DOHH2 (cell line): ENCODE data around the gene SLIT1.

Experiments
- H3F3A ChIP-seq: fragments of 200-600 bp; sonication (generic), shearing (Covaris generic); 2 replicates; pipeline ENCODE4 v1.6.0; 2016; ENCODE audit warnings: antibody characterized with exemption, mild to moderate bottlenecking; ENCODE audit not compliant: control insufficient read depth, insufficient read depth
- H3K27ac ChIP-seq: fragments of 200-600 bp; sonication (generic); 2 replicates; pipeline ENCODE4 v1.5.1; 2014; ENCODE audit warnings: low read depth, mild to moderate bottlenecking, low read length, moderate library complexity
- H3K27me3 ChIP-seq: fragments of 200-600 bp; sonication (generic); 2 replicates; pipeline ENCODE4 v1.6.1; 2014; ENCODE audit warnings: mild to moderate bottlenecking, low read length, mixed read lengths; ENCODE audit not compliant: control insufficient read depth
- H3K36me3 ChIP-seq: fragments of 200-600 bp; sonication (generic); 2 replicates; pipeline ENCODE4 v1.6.1; 2014; ENCODE audit warnings: mild to moderate bottlenecking, low read length, moderate library complexity, mixed read lengths; ENCODE audit not compliant: control insufficient read depth
- H3K4me1 ChIP-seq: fragments of 200-600 bp; sonication (generic); 2 replicates; pipeline ENCODE4 v1.6.1; 2014; ENCODE audit warnings: mild to moderate bottlenecking, low read length, mixed read lengths; ENCODE audit not compliant: control insufficient read depth
- H3K4me2 ChIP-seq: fragments of 200-600 bp; sonication (generic); 2 replicates; pipeline ENCODE4 v1.6.0; 2014; ENCODE audit warnings: mild to moderate bottlenecking, low read length, moderate library complexity
- H3K4me3 ChIP-seq: fragments of 200-600 bp; sonication (generic); 2 replicates; pipeline ENCODE4 v1.5.1; 2014; ENCODE audit warnings: mild to moderate bottlenecking, low read length, mixed read lengths
- H3K79me2 ChIP-seq: fragments of 200-600 bp; sonication (generic); 2 replicates; pipeline ENCODE4 v1.6.1; 2014; ENCODE audit warnings: mild to moderate bottlenecking, low read length, mixed read lengths; ENCODE audit not compliant: control insufficient read depth
- H3K9me2 ChIP-seq: fragments of 200-600 bp; sonication (generic); replicated peaks from 2 replicates; pipeline ENCODE4 v1.6.1; 2014; ENCODE audit warnings: mild to moderate bottlenecking, low read length, mixed read lengths; ENCODE audit not compliant: control insufficient read depth
- H3K9me3 ChIP-seq: fragments of 200-600 bp; sonication (generic); 2 replicates; pipeline ENCODE4 v1.6.1; 2014; ENCODE audit warnings: antibody characterized with exemption, low read length, mixed read lengths; ENCODE audit not compliant: control insufficient read depth, insufficient read depth
- H4K20me1 ChIP-seq: fragments of 200-600 bp; sonication (generic); 2 replicates; pipeline ENCODE4 v1.6.0; 2014; ENCODE audit warnings: low read depth, mild to moderate bottlenecking, antibody characterized with exemption, low read length, moderate library complexity; ENCODE audit not compliant: control insufficient read depth, insufficient read depth
- CTCF ChIP-seq: fragments of 200-600 bp; sonication (generic); IDR thresholded peaks from one replicate; pipeline ENCODE4 v1.5.1; 2014; ENCODE audit warnings: antibody characterized with exemption, mild to moderate bottlenecking, low read depth, low read length; ENCODE audit not compliant: poor library complexity, severe bottlenecking
- EZH2phosphoT487 ChIP-seq: fragments of 200-600 bp; sonication (generic); IDR thresholded peaks from 2 replicates; pipeline ENCODE4 v1.6.1; 2017; ENCODE audit warnings: borderline replicate concordance, mild to moderate bottlenecking, antibody characterized with exemption, low read length, moderate library complexity, mixed read lengths

SLIT1 gene

DNA sequence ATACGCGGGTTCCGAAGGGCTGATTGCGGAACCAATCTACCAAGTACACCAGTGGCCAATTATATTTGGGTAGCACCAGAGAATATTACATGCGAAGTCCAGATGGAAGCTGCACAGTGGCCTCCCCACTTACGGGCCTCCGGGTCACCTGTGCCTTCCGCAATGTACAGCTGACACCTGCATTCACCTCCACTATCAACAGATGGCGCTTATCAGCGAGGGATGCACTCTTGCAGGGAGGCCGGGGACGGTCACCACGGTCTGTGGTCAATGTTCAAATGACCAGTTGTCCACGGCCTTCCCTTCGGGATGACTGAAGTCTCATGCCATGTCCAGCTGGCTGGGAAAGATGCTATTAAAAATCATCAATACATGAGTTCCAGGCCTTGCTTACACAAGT is 47.6 kb downstream of the SLIT1 start:
- Histone ChIP-seq H4K20me1 (no peaks in the 10 kb centered on the region), H3K9me2 (no peaks in the 10 kb centered on the region), H3K4me2 (no peak overlapping the region), H3K79me2 (no peaks in the 10 kb centered on the region), H3K36me3 (no peaks in the 10 kb centered on the region), H3K4me3 (no peak overlapping the region), H3K27ac (no peak overlapping the region), H3F3A (no peaks in the 10 kb centered on the region), H3K9me3 (no peaks in the 10 kb centered on the region), H3K4me1 (no peaks in the 10 kb centered on the region), H3K27me3 (peaks cover 60% of the 10 kb centered on the region)
- TF ChIP-seq CTCF (peak; percentile 62), EZH2phosphoT487 (no peak)

DNA sequence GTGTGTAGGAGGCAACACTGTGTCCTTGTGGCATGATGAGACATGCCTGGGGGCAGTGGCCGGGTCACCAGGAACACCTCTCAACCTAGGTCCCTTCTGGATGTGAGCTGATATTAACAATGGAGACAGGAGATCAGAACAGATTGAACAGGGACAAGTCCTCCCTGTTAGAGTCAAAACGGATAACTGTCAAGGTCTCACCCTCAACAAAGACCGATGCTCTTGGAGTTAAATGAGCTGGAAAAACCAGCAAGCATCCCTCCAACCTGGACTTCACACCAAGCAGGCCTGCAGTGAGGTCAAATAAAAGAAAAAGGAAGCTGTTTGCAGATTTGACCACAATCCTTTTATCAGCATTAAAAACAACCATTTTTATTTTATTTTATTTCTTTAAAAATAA is 49.0 kb downstream of the SLIT1 start:
- peaks cover 47% of the 10 kb centered on the region for H3K27me3 ChIP-seq
- no peak overlapping the region for H3K4me2 ChIP-seq
- TF ChIP-seq CTCF (no peak), EZH2phosphoT487 (no peak)
- H3F3A ChIP-seq, result no peaks in the 10 kb centered on the region
- H3K27ac ChIP-seq, result no peak overlapping the region
- no peaks in the 10 kb centered on the region for H3K9me2 ChIP-seq
- no peaks in the 10 kb centered on the region for H3K9me3 ChIP-seq
- H3K4me3 ChIP-seq, result no peak overlapping the region
- H3K4me1 ChIP-seq, result no peaks in the 10 kb centered on the region
- H3K36me3 ChIP-seq, result no peaks in the 10 kb centered on the region
- H4K20me1 ChIP-seq, result no peaks in the 10 kb centered on the region
- H3K79me2 ChIP-seq, result no peaks in the 10 kb centered on the region

GRCh38 chr10:97135464-97135863 is 50.3 kb downstream of the SLIT1 start:
- H4K20me1 ChIP-seq, result no peaks in the 10 kb centered on the region
- no peaks in the 10 kb centered on the region for H3K79me2 ChIP-seq
- no peaks in the 10 kb centered on the region for H3K4me1 ChIP-seq
- H3K4me3 ChIP-seq, result no peak overlapping the region
- H3K27ac ChIP-seq, result no peak overlapping the region
- no peaks in the 10 kb centered on the region for H3K36me3 ChIP-seq
- no peaks in the 10 kb centered on the region for H3F3A ChIP-seq
- H3K4me2 ChIP-seq, result no peak overlapping the region
- peaks cover 35% of the 10 kb centered on the region for H3K27me3 ChIP-seq
- no peaks in the 10 kb centered on the region for H3K9me3 ChIP-seq
- TF ChIP-seq CTCF (no peak), EZH2phosphoT487 (no peak)
- H3K9me2 ChIP-seq, result no peaks in the 10 kb centered on the region

DNA sequence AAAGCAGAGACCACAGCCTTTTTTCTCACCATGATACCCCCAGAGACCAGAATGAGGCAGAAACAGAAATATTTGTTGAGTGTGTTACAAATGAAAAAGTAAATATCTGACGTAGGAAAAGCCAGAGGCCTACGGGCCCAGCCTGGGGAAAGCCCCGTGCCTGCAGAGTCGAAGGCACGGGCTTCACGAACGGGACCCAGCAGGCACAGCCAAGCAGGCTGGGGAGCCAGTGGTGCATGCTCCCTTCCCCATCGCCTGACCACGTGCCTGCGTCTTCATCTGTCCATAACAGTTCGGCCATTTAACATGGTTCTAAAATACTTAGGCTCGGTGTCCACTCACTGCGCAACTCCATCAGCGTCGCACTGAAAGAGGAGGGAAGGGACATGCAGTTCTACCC is 50.8 kb downstream of the SLIT1 start:
- Histone ChIP-seq H3K27me3 (peaks cover 32% of the 10 kb centered on the region), H3F3A (no peaks in the 10 kb centered on the region), H3K79me2 (no peaks in the 10 kb centered on the region), H3K36me3 (no peaks in the 10 kb centered on the region), H4K20me1 (no peaks in the 10 kb centered on the region), H3K4me2 (no peak overlapping the region), H3K4me1 (no peaks in the 10 kb centered on the region), H3K9me2 (no peaks in the 10 kb centered on the region), H3K4me3 (no peak overlapping the region), H3K9me3 (no peaks in the 10 kb centered on the region), H3K27ac (no peak overlapping the region)
- no peak for TF ChIP-seq EZH2phosphoT487
